Measurements from ENCODE around the gene KCNQ1OT1.

GRCh38 chr11:2561696-2562581 is 137.9 kb downstream of the KCNQ1OT1 start:
- TF ChIP-seq POLR2A (IDR thresholded peaks at IDR 0.05) (no peak), CTCF (IDR thresholded peaks at IDR 0.05) (no peak)
